ENCODE measurements around the gene SCT.

DNA sequence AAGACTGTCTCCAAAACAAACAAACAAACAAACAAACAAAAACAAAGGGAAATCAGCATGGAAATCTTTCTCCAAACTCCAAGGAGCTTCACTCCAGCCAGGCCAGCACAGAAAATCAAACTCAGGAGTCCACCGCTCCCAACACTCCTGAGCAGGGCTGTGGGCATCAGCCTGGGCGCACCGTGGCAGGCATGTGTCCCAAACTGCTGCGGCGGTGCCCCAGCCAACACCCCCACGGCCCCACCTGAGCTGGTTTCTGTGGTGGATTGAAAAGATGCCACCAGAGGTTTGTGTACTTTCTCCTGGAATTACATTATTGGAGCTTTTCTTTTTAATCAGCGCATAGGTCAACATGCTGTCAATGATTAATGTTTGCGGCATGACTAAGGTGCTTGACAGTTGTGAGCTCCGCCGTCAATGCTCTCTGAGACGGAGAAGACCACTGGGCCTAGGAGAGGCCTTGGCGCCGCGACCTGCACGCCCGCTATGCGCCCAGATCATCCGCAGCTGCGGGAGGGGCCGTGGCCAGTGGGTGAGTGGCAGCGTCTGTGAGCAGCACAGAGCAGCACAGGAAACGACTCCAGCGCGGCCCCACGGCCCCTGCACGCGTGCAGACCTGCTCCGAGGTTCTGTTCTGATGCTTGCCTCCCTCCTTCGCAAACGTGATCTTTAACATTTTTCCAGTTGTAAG, 28.2 kb upstream of the SCT start:
- TF ChIP-seq, protein P1, sequence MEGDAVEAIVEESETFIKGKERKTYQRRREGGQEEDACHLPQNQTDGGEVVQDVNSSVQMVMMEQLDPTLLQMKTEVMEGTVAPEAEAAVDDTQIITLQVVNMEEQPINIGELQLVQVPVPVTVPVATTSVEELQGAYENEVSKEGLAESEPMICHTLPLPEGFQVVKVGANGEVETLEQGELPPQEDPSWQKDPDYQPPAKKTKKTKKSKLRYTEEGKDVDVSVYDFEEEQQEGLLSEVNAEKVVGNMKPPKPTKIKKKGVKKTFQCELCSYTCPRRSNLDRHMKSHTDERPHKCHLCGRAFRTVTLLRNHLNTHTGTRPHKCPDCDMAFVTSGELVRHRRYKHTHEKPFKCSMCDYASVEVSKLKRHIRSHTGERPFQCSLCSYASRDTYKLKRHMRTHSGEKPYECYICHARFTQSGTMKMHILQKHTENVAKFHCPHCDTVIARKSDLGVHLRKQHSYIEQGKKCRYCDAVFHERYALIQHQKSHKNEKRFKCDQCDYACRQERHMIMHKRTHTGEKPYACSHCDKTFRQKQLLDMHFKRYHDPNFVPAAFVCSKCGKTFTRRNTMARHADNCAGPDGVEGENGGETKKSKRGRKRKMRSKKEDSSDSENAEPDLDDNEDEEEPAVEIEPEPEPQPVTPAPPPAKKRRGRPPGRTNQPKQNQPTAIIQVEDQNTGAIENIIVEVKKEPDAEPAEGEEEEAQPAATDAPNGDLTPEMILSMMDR (IDR thresholded peaks at IDR 0.05), result no peak
- no peak for TF ChIP-seq POLR2A (IDR thresholded peaks at IDR 0.05)

Data from right lobe of liver (tissue), 4 donors.